GM18520 (cell line): ENCODE results near the gene FLAD1.

Source experiments
- ATAC-seq: cut with Tn5 transposase; IDR thresholded peaks from one replicate; pipeline ENCODE4 v1.9.1; 2021; ENCODE audit not compliant: unreplicated experiment

Gene FLAD1

DNA sequence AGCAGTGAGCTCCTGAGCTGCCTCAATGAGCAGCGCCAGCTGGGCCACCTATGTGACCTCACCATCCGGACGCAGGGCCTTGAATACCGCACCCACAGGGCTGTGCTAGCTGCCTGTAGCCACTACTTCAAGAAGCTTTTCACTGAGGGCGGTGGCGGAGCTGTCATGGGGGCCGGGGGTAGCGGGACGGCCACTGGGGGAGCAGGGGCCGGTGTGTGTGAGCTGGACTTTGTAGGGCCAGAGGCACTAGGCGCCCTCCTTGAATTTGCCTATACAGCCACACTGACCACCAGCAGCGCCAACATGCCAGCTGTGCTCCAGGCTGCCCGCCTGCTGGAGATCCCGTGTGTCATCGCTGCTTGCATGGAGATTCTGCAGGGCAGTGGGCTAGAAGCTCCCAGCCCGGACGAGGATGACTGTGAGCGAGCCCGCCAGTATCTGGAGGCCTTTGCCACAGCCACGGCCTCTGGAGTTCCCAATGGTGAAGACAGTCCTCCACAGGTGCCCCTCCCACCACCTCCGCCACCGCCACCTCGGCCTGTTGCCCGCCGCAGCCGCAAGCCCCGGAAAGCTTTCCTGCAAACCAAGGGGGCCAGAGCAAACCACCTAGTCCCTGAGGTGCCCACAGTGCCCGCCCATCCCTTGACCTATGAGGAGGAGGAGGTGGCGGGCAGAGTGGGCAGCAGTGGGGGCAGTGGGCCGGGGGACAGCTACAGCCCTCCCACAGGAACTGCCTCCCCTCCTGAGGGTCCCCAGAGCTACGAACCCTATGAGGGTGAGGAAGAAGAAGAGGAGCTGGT lies 31.8 kb downstream of the FLAD1 start:
- no peak for ATAC-seq

- ATAC-seq: no peak
Measured at GRCh38 chr1:155015527-155016230, 32.5 kb downstream of the FLAD1 start.

- no peak for ATAC-seq
Measured at GRCh38 chr1:155016231-155016831, 33.2 kb downstream of the FLAD1 start.

DNA sequence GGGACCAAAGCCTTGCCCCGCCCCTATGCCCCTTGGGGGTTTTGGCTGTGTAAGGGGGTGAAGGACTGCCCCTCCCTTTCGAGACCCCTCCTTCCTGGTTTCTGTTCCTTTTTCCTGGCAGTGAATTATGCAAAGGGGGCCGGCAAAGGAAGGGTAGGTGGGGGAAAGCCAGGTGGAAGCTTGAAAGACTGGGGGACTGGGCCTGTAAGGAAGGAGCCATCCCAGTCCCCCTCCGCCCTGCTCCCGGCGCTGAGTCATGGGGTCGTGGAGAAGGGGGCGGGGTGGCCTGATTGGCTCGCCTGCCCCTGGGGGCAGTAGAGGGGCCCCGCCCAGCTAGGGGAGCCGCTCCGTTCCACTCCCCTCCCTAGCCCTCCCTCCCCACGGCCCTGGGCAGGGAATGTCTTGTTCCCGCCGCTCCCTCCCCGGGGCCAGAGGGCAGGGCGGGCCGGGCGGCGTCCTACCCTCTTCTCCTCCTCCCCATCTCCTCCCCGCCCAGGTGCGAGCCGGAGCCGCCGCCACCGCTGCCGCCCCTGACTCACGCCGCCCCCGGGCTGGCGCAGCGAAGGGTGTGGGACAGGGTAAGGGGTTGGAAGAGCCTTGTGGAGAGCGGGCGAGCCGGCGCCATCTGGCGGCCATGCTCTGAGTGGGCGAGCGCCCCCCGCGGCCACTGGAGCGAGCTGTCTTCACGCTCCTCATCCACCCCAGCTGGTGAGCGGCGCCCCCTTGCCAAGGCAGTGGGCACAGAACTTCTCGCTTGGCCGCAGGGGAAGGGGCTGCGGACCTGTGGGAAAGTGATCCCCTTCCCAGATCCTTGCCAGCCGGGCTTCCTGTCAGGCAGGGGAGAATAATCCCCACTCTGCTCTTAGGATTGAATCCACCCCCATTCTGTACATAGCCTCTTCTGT lies 34.1 kb downstream of the FLAD1 start:
- peak; percentile 68 for ATAC-seq

- ATAC-seq: no peak
Measured at GRCh38 chr1:155017946-155018316, 34.8 kb downstream of the FLAD1 start.

DNA sequence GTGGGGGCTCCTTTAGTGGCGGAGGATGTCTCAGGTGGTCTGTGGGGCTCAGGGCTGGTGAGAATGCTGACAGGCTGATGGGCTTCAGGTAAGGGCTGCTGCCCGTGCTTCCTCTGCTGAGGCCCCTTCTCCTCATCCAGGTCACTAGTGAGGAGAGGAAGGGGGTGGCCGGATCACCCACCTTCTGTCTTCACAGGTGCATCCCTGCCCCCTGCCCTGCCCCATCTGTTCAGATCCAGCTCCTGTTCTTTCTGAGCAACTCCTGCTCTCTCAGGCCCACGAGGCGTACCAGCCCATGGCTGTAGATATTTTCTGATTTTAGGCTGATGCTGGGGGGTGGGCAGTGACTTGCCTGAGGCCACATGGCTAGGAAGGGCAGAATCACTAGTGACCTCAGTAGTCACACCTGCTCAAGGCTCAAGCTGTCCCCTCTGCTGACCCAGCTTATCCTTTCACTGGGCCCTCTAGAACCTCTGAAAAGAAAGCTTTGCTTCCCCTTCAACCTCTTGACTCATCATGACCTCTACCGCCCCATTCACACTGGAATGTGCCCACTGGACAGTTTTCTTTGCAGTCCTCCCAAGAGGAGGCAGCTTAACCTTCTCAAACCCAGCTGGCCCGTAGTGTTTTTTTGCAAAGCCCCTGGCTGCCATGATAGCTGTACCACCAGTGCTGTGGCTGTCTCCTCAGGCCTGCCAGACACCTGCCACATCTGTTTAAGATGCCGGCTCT lies 35.6 kb downstream of the FLAD1 start:
- no peak for ATAC-seq

DNA sequence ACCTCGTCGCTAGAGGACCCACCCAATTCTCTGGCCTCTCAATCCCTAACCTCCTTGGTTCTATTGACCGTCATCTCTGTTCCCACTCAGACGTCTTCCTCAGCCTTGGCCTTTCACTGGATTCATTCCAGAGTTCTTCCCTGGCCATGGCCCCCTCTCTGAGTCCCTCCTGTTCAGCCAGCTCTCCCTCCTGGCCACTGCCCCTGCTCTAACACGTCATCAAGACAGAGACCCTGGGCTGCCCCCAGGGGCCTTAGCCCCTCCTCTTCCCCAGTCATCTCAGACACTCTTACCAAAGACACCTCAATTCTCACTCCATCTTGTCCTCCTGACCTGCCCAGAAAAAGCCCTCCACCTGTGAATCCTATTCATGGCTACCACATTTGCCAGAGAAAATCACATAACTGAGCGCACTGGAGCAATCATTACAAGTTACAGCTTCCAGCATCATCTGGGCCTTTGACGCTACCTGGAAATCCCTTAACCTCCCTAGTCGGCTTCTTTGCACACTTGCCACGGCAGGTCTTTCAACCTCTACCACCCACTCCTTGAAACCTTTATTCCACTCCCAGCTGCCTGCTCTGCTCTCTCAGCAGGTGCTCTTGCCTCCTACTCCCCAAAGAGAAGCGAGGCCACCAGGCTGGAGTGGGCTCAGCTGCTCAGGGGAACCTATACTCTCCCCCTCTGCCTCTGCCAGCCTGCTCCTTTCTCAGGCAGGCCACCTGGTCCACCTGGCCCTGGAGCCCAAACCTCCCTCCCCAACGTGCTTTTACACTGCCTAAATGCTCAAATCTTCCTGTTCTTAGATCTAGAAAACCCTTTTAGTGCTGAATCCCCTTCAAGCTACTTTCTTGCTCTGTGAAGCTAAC lies 36.5 kb downstream of the FLAD1 start:
- ATAC-seq: no peak

DNA sequence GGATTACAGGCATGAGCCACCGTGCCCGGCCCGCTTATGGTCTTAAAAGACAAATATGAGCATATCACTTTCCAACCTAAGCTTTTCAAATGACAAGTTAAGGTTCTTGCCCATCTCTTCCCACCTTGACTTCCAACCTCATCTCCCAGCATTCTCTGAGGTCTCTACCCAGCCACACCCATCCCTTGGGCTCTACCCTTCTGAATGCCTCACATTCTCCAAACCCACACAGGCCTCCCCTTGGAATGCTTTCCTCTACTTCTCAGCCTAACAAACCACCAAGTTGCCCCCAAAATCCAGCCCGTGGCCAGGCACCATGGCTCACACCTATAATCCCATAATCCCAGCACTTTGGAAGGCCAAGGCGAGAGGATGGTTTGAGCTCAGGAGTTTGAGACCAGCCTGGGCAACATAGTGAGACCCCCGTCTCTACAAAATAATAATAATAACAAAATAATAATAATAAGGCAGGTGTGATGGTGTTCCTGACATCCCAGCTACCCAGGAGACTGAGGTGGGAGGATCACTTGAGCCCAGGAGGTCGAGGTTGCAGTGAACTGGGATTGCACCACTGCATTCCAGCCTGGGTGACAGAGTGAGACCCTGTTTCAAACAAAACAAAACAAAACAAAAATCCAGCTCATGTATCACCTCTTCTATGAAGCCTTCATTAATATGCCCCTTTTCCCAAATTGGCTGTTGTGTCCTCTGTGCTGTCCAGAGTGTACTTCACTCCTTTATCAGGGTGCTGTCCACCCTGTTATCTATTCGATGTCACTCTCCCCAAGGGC lies 39.2 kb downstream of the FLAD1 start:
- no peak for ATAC-seq

DNA sequence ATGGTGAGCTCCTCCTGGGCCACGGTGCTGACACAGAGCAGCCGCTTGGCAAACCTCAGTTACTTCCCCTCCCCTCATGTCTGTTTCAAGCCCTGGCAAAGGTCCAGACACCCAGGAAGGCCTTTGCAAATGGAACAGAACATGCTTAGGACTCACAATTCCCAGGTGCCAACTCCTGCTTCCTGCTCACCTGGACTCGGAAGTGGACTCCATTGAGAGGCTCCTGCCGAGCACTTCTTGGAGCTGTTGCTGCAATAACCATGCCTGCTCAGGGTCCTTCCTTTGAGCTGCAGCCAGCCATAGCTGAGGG lies 39.7 kb downstream of the FLAD1 start:
- ATAC-seq: no peak

DNA sequence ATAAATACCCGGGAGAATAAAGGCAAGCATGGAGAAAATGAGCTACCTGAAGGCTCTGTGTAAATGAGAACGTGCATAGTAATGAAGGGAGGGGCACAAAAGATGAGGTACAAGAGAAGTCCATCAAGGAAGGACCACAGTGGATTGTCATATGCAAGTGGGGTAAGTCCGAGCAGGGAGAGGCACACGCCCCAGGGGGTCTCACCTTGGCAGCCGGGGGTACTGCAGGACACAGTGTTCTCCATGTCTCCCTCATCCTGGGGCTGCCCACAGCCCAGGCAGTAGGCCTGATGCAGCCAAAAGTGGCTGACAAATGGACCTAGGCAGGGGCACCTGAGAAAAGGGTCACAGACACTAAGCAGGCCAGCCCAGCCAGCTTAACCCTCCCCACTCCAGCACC lies 40.5 kb downstream of the FLAD1 start:
- no peak for ATAC-seq

DNA sequence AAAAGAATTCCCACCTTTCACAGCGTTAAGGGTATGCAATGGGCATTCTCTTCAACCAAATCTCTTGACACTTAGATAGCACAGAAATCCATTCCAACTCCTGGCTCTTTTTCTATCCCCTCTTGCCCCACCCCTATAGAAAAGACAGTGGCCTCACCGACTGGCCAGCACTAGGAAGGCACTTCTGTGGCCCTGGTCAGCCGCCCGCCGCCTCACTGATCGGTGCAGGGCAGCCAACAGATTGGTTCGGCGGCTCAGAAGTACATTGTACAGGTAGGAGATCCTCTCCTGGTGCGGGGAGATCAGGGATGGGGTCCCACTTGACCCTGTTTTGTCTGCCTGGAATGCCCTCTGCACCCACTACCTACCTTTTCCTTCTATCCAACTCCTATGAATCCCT lies 41.2 kb downstream of the FLAD1 start:
- no peak for ATAC-seq

DNA sequence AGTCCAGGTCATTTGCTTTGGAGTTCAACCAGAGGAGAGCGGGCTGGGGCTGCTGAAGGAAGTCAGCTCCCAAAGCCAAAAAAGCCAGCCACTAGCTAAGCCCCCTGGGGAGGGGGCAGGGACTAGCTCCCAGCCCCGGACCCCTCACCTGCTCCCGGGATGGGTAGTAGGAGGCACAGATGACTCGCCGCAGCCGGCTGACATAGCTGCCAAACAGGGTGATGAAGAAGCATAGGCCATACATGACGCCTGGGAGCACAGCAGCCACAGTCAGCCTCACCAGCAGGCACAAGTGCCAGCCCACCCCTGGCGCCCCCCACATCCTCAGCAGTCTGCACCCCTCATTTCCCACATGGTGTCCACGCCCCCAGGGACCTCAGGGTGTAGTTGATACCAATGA lies 43.0 kb downstream of the FLAD1 start:
- no peak for ATAC-seq

GRCh38 chr1:155026588-155026987 lies 43.4 kb downstream of the FLAD1 start:
- ATAC-seq: no peak

DNA sequence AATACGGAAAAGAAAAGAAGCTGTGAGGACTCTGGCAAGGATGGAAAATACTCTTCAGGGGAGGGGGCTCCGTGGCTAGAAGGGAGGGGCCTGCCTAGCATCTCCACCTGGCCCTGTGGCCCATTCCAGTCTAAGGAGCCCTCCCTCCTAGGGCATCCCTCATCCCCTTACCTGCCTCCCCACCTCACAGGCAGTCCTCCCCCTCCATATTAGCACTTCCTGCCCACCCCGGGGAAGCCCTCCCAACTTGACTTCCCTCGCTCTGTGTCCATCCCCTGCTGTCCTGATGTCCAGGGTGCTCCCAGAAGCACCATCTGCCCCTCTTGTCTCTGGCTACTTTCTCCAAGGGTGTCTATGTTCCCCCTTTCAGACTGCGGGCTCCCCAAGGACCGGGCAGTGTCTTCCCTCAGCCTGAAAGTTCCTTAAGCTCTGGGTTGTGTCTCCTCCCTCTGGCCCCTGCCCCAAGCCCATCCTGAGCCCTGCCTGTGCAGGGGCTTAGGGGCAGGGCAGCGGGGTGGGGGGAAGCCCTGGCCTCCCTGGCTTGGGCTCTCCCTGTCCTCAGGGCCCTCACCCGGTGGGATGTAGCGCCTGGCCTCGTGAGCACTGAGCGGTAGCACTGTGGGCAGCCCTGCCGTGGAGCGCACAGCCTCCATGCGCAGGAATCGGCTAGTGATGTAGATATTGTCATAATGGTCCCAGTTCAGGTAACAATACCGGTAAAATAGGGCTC lies 46.5 kb downstream of the FLAD1 start:
- no peak for ATAC-seq

- no peak for ATAC-seq
Measured at GRCh38 chr1:155030243-155030795, 47.2 kb downstream of the FLAD1 start.

GRCh38 chr1:155030899-155031298 lies 47.8 kb downstream of the FLAD1 start:
- ATAC-seq: no peak

GRCh38 chr1:155032886-155033285 lies 49.7 kb downstream of the FLAD1 start:
- no peak for ATAC-seq

- no peak for ATAC-seq
Measured at GRCh38 chr1:155033524-155033923, 50.4 kb downstream of the FLAD1 start, which contains the start of the genes DCST1 and DCST2. Gene DCST1 (plus strand): TSS chr1:155033824. CDS start chr1:155034037, 213 bp downstream. Gene DCST2 (minus strand): TSS chr1:155033781. CDS start chr1:155033701, 80 bp downstream.
